Left kidney (tissue), 2 donors: Measurements from ENCODE around the gene HOMEZ. TPM values are rescaled to one million over a fixed set of nuclear protein-coding genes. Genes with fewer than 3 reads are reported as not detected.

Source experiments
- DNase-seq: peaks from one replicate; pipeline ENCODE4 v3.0.0-alpha.2; 2013
- polyA plus RNA-seq: library from polyadenylated mRNA; unstranded; fragments of 120-200 nt; gene quantifications from one replicate; pipeline ENCODE4 v1.2.1, GENCODE V29; 2013; ENCODE audit not compliant: insufficient read length

HOMEZ gene
- polyA plus RNA-seq, 1 donor, result 28.0 TPM

DNA sequence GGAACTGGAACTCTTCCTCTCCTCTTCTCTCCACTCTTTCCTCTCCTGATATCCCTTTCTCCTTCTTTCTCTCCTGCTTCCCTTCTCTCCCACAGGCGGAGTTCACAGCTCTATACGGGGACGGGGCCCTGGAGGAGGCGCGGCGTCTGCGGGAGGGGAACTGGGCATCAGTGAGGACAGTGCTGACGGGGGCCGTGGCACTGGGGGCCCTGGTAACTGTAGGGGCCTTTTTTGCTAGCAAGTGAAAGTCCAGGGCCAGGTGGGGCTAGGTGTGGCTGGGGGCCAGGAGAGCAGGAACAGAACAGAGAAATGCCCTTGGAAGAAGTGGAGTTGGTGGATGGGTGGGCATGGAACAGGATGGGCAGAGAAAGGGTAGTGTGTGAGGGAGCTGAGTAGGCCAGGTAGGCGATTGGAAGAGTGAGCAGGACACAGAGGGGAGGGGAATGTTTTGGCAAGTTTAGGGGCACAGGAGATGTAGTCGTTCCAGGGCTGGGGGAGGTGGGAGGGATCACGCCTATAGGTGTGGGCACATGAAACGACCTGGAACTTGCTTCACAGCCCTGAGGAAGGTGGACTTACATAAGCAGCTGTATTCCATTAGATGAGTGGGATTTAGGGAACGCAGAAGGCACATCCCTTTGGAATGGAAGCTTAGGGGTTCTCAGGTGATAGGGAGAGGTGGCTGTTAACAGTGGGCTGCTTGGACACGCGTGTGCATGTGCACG, 23.0 kb upstream of the HOMEZ start:
- DNase-seq, result no peak

DNA sequence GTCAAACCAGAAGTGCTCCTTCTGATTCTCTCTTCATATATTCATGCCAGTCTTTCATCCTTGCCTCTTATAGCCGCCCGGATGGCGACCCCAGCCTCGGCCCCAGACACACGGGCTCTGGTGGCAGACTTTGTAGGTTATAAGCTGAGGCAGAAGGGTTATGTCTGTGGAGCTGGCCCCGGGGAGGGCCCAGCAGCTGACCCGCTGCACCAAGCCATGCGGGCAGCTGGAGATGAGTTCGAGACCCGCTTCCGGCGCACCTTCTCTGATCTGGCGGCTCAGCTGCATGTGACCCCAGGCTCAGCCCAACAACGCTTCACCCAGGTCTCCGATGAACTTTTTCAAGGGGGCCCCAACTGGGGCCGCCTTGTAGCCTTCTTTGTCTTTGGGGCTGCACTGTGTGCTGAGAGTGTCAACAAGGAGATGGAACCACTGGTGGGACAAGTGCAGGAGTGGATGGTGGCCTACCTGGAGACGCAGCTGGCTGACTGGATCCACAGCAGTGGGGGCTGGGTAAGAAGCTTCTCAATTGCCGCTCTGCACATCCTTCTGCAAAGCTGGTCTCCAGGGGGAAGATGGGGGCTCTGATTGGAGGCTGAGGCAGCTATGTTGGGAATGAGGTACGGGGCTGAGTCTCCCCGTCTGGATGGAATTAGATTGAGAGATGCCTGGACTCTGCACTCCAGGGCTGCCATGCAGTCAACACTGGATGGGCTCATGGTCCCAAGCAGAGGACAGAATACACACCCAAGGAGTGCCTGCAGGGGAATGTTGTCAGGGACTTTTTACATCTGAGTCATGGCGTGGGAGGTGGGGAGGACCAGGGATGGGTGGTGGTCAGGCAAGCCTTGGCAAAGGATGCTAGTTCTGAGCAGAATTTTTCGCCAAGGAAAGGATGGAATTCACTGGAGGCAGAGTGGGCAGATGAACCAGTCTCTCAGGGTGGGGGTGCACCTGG, 22.0 kb upstream of the HOMEZ start:
- no peak for DNase-seq

DNA sequence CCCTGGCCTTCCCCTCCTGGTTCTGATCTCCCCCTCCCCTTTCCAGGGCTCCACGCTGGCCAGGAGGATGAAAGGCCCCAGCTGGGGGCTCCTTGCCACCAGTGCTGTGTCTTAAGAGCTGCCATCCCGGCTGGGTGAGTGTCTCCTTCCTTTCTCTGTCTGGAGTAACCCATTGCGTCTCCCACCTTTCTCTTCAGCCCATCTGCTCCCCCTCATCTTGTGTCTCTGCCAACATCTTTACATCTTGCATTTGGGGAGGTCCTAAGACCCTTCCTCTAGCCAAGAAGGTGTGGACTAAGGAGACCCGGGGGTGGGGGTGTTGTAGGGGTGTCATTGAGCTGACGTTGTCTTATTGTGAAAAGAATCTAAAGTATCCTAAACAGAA, 21.2 kb upstream of the HOMEZ start:
- DNase-seq, result no peak

DNA sequence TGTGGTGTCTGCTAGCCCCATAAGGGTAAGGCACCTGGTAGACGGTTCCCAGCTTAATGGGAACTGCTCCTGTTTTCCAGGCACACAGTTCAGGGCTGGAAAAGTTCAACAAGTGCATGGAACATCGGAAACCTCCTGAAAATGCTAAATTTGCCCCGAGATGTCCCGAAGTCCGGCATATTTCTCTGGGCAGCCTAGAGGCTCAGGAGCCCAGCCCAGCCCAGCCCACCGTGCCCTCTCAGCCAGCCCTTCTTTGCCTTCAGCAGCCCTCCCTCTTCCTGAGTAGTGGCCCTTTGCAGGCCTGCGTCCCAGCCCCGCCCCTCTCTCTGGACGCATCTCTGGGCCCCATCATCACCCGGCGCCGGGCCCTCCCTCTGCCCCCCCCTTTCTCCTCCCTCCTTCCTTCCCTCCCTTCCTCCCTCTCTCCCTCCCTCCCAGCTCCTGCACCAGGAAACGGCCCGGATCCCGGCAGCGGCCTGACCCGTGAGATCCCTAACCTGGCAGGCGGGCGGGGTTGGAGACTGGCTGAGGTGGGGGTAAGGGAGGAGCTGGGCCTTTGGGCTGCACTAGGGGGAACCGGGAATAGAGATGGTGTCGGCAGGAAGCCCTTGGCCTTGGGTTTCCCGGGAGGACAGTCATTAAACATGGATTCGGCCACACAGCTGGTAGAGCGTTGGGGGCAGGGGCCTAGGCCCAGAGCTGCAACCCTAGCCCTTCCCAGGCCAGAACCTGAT, 20.6 kb upstream of the HOMEZ start, which contains the start of gene BCL2L2:
Gene BCL2L2, plus strand, starts transcription at position 422 of the 734 bp plus-strand sequence. CDS start 935 bp downstream, outside the sequence.
- DNase-seq, result peak; percentile 93

DNA sequence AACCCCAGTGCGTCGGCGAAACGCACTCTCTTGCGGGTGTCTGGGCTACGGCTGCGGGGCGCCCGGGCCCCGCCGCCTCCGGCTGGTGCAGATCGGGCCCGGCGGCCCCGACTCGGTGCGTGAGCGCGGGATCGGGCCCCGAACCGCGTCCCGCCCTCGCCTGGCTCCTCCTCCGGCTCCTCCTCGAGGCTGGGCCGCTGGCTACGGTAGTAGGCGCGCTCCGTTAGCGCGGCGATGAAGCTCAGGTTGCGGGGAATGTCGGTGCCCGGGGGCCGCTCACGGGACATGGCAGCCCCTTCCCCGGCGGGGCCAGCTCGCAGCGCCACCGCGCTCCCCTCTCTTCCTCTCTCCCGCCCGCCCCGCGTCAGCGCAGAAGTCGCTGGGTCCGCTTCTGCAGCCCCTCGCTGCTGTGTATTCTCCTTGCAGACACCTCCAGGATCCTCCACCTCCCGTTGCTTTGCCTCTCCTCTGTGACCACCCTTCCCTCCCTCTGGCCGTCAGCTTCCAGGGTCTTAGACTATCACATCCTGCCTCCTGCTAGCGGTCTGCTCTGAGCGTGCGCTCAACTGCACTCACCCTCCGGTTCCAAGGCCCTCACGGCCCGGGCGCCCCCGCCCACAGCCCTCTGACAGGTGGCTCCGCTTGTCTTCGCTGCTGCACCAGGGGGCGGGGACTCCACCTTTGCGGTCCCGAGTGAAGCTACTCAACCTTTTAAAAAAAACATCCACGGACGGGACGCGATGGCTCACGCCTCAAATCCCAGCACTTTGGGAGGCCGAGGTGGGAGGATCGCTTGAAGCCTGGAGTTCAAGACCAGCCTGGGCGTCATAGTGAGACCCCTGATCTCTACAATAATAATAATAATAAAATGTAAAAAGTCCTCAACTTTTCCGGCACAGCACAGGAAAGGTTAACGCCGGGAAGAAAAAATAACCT, 16.6 kb upstream of the HOMEZ start, which contains the start of gene PPP1R3E:
Gene PPP1R3E, minus strand, starts transcription at position 570 of the 936 bp plus-strand sequence. Its CDS starts 283 bp downstream, at position 287.
- DNase-seq, result peak; percentile 46

DNA sequence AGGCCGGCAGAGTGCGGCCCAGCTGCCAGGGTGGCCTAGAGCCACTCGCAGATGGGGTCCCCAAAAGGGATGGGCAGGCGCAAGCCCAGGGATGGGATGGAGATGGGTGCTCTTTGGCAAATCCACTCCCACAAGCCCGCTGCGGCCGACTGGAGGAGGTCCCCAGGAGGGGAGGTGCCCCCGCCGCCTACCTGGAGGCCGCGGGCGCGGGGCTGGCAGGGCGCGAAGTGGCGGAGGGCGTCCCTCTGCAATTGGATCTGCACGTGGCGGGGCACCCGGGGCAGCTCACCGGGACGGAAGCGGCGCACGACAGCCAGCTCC, 16.0 kb upstream of the HOMEZ start:
- no peak for DNase-seq

DNA sequence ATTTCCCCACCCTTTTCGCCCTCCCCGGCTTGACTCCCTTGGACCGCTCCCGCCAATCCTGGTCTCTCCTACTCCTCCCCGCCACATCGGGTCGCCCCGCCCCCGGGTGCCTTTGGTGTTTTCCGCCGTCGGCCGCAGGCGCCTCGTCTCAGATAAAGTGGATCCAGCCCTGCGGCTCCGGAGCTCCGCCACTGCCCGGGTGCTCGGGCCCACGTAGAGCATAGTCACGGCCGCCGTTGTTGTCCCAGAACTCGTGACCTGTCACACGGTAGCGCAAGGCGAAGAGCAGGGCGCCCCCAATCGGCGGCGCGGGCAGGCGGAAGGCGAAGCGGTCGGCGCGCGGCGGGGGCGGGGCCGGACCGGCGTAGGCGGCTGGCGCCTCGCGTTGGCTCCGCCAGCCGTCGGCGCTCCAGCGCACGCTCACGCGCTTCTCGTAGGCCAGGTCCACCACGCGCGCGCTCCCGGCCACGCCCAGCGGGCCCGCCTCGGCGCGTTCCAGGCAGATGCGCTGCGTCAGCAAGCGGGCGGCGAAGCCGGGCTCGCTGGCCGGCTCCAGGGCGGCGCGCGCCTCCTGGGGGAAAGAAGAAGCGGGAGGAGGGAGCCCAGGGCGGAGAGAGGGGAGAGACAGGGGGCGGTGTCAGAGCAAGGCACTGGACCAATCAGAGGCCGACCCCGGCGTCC, 15.5 kb upstream of the HOMEZ start:
- peak; percentile 98 for DNase-seq

DNA sequence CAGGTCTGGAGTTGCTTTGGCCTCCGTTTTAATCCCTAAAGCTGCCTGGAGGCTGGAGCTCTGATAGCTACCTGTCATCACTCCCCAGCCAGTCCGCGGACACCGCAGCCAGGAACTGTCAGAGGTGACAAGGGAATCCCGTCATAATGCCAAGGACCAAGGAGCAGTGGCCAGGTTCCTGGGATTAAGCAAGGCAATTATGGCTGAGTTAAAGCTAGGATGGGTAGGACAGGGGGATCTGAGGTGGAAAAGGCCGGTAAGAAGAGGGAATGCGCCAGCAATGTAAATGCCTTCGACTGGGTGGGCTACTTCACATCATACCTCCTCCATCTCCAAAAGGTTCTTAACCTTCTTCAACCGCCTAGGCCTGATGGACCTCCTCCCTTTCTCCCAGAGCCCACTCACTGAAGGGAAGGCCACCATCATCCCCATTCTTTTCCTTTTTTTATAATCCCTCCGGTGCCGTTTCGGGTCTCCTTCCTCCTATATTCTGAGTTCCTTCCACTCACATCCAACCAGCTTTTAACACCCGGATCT, 14.8 kb upstream of the HOMEZ start:
- DNase-seq, result no peak

DNA sequence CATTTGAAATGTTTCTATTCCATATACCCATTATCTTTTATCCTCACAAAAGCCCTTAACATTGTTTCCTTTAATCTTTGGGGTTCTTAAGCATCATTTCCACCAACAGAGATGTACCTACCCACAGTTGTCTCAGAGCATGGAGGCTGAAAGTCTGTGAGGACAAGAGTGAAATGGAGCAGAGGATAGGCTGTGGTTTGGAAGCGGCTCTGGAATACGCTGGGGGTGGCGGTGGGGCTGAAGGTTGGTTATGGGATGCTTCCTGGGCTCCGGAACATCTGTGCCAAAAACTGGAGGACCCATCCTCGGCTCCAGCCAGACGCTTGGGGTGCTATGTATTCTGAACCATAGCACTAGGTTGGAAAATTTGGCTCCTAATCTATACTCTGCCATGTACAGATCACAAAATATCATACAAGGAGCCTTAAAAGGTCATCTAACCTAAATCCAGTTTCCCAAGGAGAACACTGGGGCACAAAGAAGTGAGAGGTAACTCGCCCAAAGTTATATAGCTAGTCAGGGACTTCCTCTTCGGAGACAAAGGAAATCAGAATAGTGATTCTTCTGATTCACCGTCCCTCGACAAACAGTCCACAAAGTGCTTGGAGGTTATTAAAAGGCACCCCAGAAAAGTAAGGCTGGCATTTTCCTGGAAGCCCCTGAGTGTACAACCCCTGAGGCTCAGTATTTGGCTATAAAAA, 14.2 kb upstream of the HOMEZ start:
- DNase-seq, result no peak

DNA sequence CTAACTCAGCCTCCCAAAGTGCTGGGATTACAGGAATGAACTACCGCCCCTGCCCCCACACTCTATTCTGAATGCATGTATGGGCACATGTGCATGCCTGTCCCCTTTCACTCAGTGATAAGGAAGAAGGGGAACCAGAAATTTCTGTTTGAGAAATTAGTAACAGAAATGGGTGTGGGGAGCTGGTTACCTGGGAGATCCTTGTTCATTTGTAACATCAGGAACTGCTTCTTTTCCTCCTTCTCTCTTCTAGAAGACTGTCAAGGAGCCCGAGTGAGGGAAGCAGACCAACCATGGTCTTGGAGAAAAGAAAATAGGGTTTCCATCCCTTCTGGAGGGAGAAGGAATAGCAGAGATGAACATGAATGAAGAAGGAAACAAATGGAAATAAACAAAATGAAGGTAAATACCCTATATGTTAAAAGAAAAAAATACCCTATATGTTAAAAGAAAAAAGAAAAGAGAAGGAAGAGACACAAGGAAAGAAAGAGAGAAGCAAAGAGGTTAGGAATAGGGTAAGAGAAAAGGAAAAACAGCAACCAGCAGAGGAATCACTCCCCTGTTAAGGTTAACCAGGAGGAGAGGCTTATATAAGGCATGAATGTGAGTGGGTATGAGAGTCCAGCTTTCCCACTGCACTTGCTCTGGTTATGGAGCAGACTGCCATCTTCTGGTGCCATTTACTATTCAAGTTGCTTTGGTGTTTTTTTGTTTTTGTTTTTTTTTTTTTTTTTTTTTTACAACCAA, 13.5 kb upstream of the HOMEZ start:
- DNase-seq, result peak; percentile 40

DNA sequence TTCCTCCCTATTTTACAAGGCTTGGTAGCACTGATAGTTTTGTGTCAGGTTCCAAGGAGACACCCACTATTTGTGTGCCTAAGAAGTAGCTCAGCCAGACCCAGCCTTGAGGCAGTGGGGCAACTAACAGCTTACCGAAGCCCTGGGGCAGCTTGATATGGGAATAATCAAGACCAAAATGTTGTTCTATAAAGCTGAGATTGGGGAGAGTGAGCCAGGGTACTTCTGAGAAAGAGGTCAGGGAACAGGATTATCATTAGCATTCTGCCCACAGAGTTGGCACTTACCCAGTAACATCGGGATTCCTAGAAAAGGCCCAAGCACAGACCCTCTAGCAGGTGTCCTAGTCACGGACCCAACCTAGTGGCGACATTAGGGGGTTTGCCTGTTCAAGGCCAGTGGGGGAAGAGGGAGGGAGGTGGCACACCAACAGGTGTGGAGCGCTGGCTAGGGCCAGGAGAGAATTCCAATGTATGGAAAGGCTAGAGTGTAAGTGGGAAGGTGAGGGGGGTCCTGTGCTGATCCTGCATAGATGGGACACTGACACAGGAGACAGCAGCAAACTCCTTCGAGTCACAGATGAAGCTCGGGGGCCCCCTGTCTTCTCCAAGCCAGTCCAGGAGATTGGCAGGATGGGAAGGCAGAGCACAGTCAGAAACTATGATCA, 11.8 kb upstream of the HOMEZ start:
- no peak for DNase-seq

DNA sequence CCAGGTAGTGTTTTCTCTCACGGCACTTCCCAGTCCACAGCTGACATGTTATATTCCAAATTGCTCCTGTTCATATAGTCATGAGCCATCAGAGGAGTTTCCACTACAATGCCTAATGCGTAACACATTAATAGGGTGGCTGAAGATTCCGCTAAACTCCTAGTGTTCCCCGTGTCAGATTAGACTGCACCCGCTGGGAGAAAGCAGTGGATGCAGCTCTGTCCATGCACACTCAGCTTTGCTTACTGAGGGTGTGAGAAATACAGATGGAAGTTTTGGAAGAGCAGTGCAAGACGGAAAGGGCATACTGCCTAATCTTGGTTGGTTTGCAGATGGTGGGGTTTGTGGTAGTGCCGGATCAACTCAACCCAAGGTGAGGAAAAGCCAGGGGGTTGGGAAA, 11.2 kb upstream of the HOMEZ start:
- no peak for DNase-seq

DNA sequence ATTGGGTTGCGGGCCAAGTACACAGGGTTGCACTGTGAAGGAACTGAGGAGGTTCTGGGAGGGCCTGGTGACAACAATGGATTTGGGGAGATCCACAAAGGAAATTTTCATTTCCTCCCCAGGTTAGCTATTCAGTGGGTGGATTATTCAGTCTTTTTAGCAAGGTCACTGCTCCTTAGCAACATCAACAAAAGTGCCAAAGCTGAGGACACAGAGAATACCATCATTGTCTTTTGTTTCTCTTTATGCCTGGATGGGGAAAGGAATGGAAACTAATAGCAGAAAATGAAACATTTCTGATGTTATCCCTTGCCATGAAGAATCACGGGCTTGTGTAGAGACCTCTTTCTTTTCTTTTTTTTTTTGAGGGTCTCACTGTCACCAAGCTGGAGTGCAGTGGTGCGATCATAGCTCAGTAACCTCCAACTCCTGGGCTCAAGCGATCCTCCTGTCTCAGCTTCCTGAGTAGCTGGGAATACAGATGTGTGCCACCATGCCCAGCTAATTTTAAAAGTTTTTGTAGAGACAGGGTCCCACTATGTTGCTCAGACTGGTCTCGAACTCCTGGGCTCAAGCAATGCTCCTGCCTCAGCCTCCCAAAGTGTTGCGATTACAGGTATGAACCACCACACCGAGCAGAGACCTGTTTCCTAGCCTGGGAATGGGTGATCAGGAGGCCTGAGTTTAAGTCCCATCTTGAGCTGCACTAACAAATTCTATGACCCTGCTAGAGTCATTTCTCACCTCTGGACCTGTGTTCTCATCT, 10.3 kb upstream of the HOMEZ start:
- no peak for DNase-seq

DNA sequence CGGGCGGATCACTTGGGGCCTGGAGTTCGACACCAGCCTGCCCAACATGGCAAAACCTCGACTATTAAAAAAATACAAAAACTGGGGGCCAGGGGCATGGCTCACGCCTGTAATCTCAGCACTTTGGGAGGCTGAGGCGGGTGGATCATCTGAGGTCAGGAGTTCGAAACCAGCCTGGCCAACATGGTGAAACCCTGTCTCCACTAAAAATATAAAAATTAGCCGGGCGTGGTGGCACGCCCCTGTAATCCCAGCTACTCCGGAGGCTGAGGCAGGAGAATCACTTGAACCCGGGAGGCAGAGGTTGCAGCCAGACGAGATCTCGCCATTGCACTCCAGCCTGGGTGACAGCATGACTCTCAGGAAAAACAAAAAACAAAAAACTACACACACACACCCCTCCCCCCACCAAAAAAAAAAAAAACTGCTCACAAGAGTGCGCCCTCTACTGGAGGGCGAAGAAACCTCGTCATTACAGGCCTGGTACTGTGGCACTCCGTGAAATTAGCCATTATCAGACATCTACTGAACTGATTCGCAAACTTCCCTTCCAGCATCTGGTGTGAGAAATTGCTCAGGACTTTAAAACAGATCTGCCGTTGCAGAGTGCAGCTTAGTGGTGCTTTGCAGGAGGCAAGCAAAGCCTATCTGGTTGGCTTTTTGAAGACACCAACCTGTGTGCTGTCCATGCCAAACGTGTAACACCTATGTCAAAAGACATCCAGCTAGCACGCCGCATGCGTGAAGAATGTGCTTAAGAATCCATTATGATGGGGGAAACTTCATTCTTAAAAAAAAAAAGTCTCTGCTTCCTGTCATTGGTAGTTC, 9.0 kb upstream of the HOMEZ start:
- DNase-seq, result peak; percentile 37

DNA sequence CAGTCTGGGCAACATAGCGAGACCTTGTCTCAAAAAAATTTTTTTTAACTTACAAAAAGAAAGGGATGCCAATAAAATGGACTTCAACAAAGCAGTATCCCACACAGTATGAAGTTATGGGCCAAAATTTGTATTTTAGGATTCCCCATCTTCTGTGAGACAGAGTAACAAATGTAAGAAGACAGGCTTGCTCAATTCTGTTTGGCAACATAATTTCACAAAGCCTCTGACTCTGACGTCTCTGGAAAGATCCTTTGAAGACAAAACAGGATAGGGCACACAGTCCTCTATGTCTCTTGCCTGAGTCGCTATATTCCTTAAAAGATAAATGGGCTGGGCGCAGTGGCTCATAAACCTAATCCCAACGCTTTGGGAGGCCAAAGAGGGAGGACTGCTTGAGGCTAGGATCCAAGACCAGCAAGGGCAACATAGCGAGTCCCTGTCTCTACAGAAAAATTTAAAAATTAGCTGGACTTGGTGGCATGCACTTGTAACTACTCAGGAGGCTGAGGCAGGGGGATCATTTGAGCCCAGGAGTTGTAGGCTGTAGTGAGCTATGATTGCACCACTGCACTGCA, 1.1 kb upstream of the HOMEZ start:
- no peak for DNase-seq

DNA sequence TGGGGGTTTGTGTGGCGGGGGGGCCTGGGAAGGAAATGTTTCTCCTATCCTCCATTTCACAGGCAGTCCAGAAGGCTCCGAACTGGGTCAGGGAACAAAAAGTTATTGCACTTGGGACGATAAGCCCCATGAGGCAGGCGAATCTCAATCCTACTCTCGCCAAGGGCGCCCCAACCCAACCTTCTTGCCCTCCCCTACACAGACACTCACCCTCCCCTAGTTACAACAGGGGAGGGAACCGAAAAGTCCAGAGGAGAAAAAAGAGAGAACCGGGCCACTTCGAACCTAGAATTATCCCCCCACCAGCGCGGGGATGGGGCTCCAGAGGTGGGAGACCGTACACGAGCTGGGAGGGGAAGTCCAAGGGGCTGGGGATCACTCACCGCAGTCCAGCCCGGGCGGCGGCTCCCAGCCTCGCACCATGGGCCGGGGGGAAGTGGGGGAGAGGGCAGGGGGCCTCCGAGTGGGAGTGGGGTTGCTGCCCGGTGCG, 357 bp downstream of the HOMEZ start:
- DNase-seq, result no peak
